ENCODE data around the gene KIF26B.

KIF26B gene

GRCh38 chr1:245245021-245245667, 90.4 kb downstream of the KIF26B start:
- no peak for DNase-seq

GRCh38 chr1:245246433-245246832, 91.6 kb downstream of the KIF26B start:
- no peak for DNase-seq

GRCh38 chr1:245247356-245247755, 92.6 kb downstream of the KIF26B start:
- DNase-seq = no peak

- DNase-seq = no peak
Measured at GRCh38 chr1:245247801-245248200, 93.0 kb downstream of the KIF26B start.

- no peak for DNase-seq
Measured at GRCh38 chr1:245248231-245248731, 93.5 kb downstream of the KIF26B start.

- DNase-seq = no peak
Measured at GRCh38 chr1:245255783-245256182, 101.0 kb downstream of the KIF26B start.

GRCh38 chr1:245256528-245256927, 101.7 kb downstream of the KIF26B start:
- DNase-seq = no peak

- no peak for DNase-seq
Measured at GRCh38 chr1:245258271-245258920, 103.6 kb downstream of the KIF26B start.

GRCh38 chr1:245260110-245260882, 105.5 kb downstream of the KIF26B start:
- no peak for DNase-seq

- no peak for DNase-seq
Measured at GRCh38 chr1:245260883-245261282, 106.1 kb downstream of the KIF26B start.

- no peak for DNase-seq
Measured at GRCh38 chr1:245261786-245262185, 107.0 kb downstream of the KIF26B start.

- no peak for DNase-seq
Measured at GRCh38 chr1:245263529-245264095, 108.8 kb downstream of the KIF26B start.

GRCh38 chr1:245264226-245264625, 109.4 kb downstream of the KIF26B start:
- DNase-seq = no peak

GRCh38 chr1:245266105-245266504, 111.3 kb downstream of the KIF26B start:
- DNase-seq = no peak

- no peak for DNase-seq
Measured at GRCh38 chr1:245270063-245270462, 115.3 kb downstream of the KIF26B start.

GRCh38 chr1:245270972-245271371, 116.2 kb downstream of the KIF26B start:
- no peak for DNase-seq

- no peak for DNase-seq
Measured at GRCh38 chr1:245272676-245273075, 117.9 kb downstream of the KIF26B start.

GRCh38 chr1:245276445-245276844, 121.7 kb downstream of the KIF26B start:
- no peak for DNase-seq

GRCh38 chr1:245277276-245277675, 122.5 kb downstream of the KIF26B start:
- no peak for DNase-seq

GRCh38 chr1:245278846-245279245, 124.1 kb downstream of the KIF26B start:
- no peak for DNase-seq

- no peak for DNase-seq
Measured at GRCh38 chr1:245279346-245279745, 124.6 kb downstream of the KIF26B start.

- no peak for DNase-seq
Measured at GRCh38 chr1:245283001-245283400, 128.2 kb downstream of the KIF26B start.

- no peak for DNase-seq
Measured at GRCh38 chr1:245285168-245285567, 130.4 kb downstream of the KIF26B start.
